22Rv1 (cell line): ENCODE measurements around the gene TBX5.

Source experiments
- CTCF ChIP-seq: fragments of 450-650 bp; IDR thresholded peaks from 2 replicates; pipeline ENCODE4 v1.5.1; 2017; ENCODE audit warnings: mild to moderate bottlenecking
- ZFX ChIP-seq: fragments of 450-650 bp; IDR thresholded peaks from 2 replicates; pipeline ENCODE4 v1.6.1; 2017; ENCODE audit warnings: antibody characterized with exemption, borderline replicate concordance

- no peak for TF ChIP-seq CTCF
- TF ChIP-seq ZFX, result no peak
Observed at GRCh38 chr12:114361545-114361944, 44.4 kb downstream of the TBX5 start.
